Suprapubic skin (tissue), 4 donors: ENCODE data around the gene ATRN. TPM values are rescaled to one million over a fixed set of nuclear protein-coding genes. Genes with fewer than 3 reads are reported as not detected.
A peak's percentile ranks its signal among the peaks of the same experiment; 100 is the strongest.
"Not testable (repeated sequence)": the region's sequence is repeated elsewhere in the genome, so short reads cannot be mapped to it uniquely, and the experiment has no call there.

Experiments
- DNase-seq, 2 donors: peaks; one replicate each; pipeline ENCODE4 v3.0.0-alpha.2; 2019; ENCODE audit warnings: low spot score in 2 of 2
- H3K27ac ChIP-seq: fragments of 200-600 bp; sonication (generic); one replicate; pipeline ENCODE4 v1.5.1; 2019
- H3K27me3 ChIP-seq: fragments of 200-600 bp; sonication (generic); one replicate; pipeline ENCODE4 v1.5.1; 2019
- H3K36me3 ChIP-seq: fragments of 200-600 bp; sonication (generic); one replicate; pipeline ENCODE4 v1.5.1; 2019
- H3K4me1 ChIP-seq: fragments of 200-600 bp; sonication (generic); one replicate; pipeline ENCODE4 v1.5.1; 2019
- H3K4me3 ChIP-seq: fragments of 200-600 bp; sonication (generic); one replicate; pipeline ENCODE4 v1.5.1; 2019; ENCODE audit warnings: mild to moderate bottlenecking
- H3K9me3 ChIP-seq: fragments of 200-600 bp; sonication (generic); one replicate; pipeline ENCODE4 v1.5.1; 2019
- EP300 ChIP-seq: sonication (generic); formaldehyde crosslinking; IDR thresholded peaks from one replicate; pipeline ENCODE4 v1.6.1; 2017; ENCODE audit warnings: antibody characterized with exemption
- POLR2A ChIP-seq, 2 donors: fragments of 450-650 bp; IDR thresholded peaks; one replicate each; pipeline ENCODE4 v1.6.1; 2017; ENCODE audit warnings: antibody characterized with exemption in 2 of 2, mild to moderate bottlenecking in 2 of 2, moderate library complexity in 2 of 2
- POLR2AphosphoS5 ChIP-seq, 3 donors: sonication (generic); formaldehyde crosslinking; IDR thresholded peaks; one replicate each; pipeline ENCODE4 v1.6.1; 2017; ENCODE audit warnings: antibody characterized with exemption in 3 of 3
- WGBS: methylation state at CpG from one replicate; pipeline ENCODE4 v1.1.5; 2018; 5-methylcytosine and 5-hydroxymethylcytosine counted together
- total RNA-seq, 4 donors: library from RNA; depleted of rRNA; stranded (reverse); fragments of >200 nt; gene quantifications; one replicate each; pipeline ENCODE4 v1.1.0, GENCODE V29; 2016
- TF ChIP-seq, protein P1 (sequence below), 2 donors: fragments of 200-600 bp in 1 of 2; fragments of 450-650 bp in 1 of 2; sonication (generic) in 1 of 2; IDR thresholded peaks; one replicate each; pipeline ENCODE4 v1.5.1; 2016 to 2019; ENCODE audit warnings: antibody characterized with exemption in 2 of 2, mild to moderate bottlenecking in 1 of 2, moderate library complexity in 1 of 2

Gene ATRN
- total RNA-seq, 4 donors from 2014 or later, result 23.3 to 39.1 (median 28.3) TPM

DNA sequence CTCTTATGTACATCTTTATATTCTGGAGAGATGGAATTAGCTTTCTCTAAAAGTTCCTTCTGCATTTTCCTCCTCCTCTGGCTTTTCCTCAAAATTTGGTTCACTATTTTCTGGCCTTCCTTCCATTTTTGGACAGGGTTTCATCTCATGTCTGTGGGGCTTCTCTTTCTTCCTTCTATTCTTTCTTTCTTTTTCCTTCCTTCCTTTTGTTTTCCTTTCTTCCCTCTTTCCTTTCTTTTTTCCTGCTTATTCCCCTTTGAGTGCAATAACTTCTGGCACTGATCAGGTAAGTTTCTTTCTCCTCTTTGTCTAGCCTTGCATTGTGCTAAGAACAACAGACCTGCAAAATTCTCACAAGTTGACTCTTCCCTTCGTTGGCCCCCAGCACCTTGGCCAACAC lies 5.5 kb upstream of the ATRN start:
- Histone ChIP-seq H3K27ac (no peak overlapping the region), H3K9me3 (no peaks in the 10 kb centered on the region), H3K4me3 (no peak overlapping the region), H3K4me1 (peaks cover 4% of the 10 kb centered on the region), H3K27me3 (no peaks in the 10 kb centered on the region), H3K36me3 (no peaks in the 10 kb centered on the region)
- TF ChIP-seq POLR2AphosphoS5 (IDR thresholded peaks at IDR 0.05), result no peak
- WGBS, result 54% methylated on average over 1 of the region's 1 CpG
- no peak for DNase-seq

DNA sequence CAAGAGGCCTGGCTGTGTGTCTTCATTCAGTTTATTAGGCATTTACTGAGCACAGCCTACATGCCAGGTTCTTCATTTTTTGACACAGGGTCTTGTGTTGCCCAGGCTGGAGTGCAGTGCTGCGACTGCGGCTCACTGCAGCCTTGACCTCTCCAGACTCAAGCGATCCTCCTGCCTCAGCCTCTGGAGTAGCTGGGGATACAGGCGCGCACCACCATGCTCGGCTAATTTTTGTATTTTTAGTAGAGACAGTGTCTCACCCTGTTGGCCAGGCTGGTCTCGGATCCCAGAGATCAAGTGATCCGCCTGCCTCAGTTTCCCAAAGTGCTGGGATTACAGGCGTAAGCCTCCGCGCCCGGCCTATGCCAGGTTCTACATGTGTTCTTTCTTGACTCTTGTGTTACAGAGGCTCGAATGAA lies 601 bp upstream of the ATRN start:
- 50% methylated on average over 13 of the region's 13 CpGs for WGBS
- Histone ChIP-seq H3K9me3 (no peaks in the 10 kb centered on the region), H3K4me1 (peaks cover 30% of the 10 kb centered on the region), H3K27me3 (no peaks in the 10 kb centered on the region), H3K36me3 (no peaks in the 10 kb centered on the region), H3K4me3 (peak overlapping the region; percentile 92), H3K27ac (peak overlapping the region; percentile 83)
- no peak for DNase-seq
- TF ChIP-seq POLR2A (IDR thresholded peaks at IDR 0.05), result no peak
- no peak for TF ChIP-seq POLR2AphosphoS5 (IDR thresholded peaks at IDR 0.05)
- no peak for TF ChIP-seq EP300
- TF ChIP-seq, protein P1, sequence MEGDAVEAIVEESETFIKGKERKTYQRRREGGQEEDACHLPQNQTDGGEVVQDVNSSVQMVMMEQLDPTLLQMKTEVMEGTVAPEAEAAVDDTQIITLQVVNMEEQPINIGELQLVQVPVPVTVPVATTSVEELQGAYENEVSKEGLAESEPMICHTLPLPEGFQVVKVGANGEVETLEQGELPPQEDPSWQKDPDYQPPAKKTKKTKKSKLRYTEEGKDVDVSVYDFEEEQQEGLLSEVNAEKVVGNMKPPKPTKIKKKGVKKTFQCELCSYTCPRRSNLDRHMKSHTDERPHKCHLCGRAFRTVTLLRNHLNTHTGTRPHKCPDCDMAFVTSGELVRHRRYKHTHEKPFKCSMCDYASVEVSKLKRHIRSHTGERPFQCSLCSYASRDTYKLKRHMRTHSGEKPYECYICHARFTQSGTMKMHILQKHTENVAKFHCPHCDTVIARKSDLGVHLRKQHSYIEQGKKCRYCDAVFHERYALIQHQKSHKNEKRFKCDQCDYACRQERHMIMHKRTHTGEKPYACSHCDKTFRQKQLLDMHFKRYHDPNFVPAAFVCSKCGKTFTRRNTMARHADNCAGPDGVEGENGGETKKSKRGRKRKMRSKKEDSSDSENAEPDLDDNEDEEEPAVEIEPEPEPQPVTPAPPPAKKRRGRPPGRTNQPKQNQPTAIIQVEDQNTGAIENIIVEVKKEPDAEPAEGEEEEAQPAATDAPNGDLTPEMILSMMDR (IDR thresholded peaks at IDR 0.05), result no peak

DNA sequence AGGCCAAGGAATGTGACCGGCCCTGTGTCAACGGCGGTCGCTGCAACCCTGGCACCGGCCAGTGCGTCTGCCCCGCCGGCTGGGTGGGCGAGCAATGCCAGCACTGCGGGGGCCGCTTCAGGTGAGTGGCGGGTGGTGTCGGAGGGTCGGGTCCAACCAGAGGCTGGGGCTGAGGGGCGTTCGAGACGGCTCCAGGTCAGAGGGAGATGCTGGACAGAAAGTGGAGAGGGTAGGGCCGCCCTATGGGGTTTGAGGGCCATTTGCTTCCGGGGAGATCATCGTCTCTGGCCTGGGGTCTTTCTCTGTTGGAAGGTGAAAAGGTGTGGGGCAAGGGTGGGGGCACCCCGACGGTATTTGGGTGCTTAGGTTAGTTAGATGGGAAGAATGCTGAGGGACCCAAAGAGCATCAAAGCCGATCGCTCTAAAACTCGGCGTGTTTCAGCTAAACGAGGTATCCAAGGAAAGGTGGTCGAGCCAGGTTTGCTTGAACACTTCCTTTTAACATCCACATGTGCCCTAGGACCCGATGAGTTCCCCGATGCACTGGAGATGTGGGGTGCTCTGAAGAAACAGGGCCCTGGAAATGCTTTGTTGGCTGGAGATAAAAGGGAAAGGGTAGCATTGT lies 691 bp downstream of the ATRN start:
- no peaks in the 10 kb centered on the region for H3K27me3 ChIP-seq
- H3K4me3 ChIP-seq, result peak overlapping the region; percentile 92
- no peaks in the 10 kb centered on the region for H3K36me3 ChIP-seq
- H3K4me1 ChIP-seq, result peaks cover 30% of the 10 kb centered on the region
- TF ChIP-seq, protein P1 (IDR thresholded peaks at IDR 0.05), result no peak
- TF ChIP-seq POLR2AphosphoS5 (IDR thresholded peaks at IDR 0.05) (no peak), EP300 (no peak), POLR2A (IDR thresholded peaks at IDR 0.05) (no peak)
- peak overlapping the region; percentile 83 for H3K27ac ChIP-seq
- whole genome bisulfite sequencing, result 0% methylated on average over 15 of the region's 30 CpGs
- no peaks in the 10 kb centered on the region for H3K9me3 ChIP-seq
- peak in 1 of 2 donors; percentile 70 for DNase-seq

DNA sequence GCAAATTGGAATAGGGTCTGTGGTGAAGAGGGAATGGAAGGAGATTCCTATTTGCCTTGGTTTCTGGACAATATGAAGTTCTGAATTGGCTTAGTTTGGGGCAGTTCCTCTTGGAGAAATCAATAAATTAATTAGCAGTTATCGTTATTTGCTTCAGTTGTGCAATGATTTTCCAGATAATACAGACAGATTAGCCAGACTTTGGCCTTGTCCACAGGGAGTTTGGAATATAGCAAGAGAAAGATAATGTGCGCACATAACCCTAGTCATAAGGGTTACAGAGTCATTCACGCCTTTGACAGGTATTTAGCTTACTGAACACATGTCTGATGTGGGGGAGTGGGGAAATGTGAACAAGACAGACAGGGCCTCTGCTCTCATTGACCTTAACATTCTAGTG lies 1.3 kb downstream of the ATRN start:
- Histone ChIP-seq H3K9me3 (no peaks in the 10 kb centered on the region), H3K4me1 (peaks cover 30% of the 10 kb centered on the region), H3K27me3 (no peaks in the 10 kb centered on the region), H3K4me3 (peak overlapping the region; percentile 92), H3K27ac (no peak overlapping the region), H3K36me3 (no peaks in the 10 kb centered on the region)
- TF ChIP-seq, protein P1 (IDR thresholded peaks at IDR 0.05), result no peak
- TF ChIP-seq POLR2AphosphoS5 (IDR thresholded peaks at IDR 0.05) (no peak), EP300 (no peak), POLR2A (IDR thresholded peaks at IDR 0.05) (no peak)
- no peak for DNase-seq
- 61% methylated on average over 3 of the region's 3 CpGs for WGBS

DNA sequence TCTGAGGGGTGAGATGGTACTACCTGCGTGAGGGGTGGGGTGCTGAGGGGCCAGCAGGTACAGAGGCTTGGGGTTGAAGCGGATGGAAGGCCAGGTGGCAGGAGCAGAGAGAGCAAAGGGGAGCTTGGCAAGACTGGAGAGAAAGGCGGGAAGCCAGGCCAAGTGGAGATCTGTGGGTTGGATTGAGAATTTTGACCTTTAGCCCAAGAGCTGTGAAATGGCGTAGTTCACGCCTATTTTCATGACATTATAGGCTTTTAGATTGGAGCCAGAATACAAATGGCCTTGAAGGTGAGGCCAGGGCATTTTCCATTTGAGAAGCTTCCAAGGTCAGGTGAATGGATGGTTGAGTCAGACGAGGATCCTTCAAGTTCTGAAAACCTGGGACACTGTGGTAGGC lies 2.5 kb downstream of the ATRN start:
- DNase-seq, result no peak
- no peak overlapping the region for H3K27ac ChIP-seq
- H3K4me3 ChIP-seq, result no peak overlapping the region
- H3K27me3 ChIP-seq, result no peaks in the 10 kb centered on the region
- no peaks in the 10 kb centered on the region for H3K9me3 ChIP-seq
- 93% methylated on average over 6 of the region's 6 CpGs for WGBS
- no peaks in the 10 kb centered on the region for H3K36me3 ChIP-seq
- TF ChIP-seq EP300, result no peak
- TF ChIP-seq POLR2A (IDR thresholded peaks at IDR 0.05), result no peak
- TF ChIP-seq, protein P1 (IDR thresholded peaks at IDR 0.05), result no peak
- TF ChIP-seq POLR2AphosphoS5 (IDR thresholded peaks at IDR 0.05), result no peak
- H3K4me1 ChIP-seq, result peaks cover 30% of the 10 kb centered on the region

DNA sequence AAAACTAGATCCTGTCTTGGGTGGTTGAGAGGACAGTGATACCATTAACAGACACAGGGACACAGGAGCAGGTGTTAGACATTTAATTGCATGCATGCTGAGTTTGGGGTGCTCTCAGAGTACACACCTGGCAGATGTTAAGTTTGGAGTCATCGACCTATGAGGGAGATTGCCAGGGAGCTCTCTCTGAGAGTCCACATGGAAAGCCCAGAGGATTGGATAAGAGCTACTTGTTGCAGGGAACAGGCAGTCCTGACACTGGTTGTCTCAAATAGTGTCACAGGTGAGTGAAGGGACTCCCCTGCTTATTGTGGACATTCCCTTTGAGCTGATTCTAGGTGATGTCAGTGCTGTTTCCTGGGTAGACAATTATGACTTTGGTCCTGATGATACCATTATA lies 3.1 kb downstream of the ATRN start:
- no peaks in the 10 kb centered on the region for H3K9me3 ChIP-seq
- no peaks in the 10 kb centered on the region for H3K36me3 ChIP-seq
- TF ChIP-seq EP300 (no peak), POLR2A (IDR thresholded peaks at IDR 0.05) (no peak), POLR2AphosphoS5 (IDR thresholded peaks at IDR 0.05) (no peak)
- TF ChIP-seq, protein P1 (IDR thresholded peaks at IDR 0.05), result no peak
- H3K27me3 ChIP-seq, result no peaks in the 10 kb centered on the region
- WGBS, result 100% methylated on average over 1 of the region's 1 CpG
- DNase-seq, result no peak
- H3K4me3 ChIP-seq, result no peak overlapping the region
- H3K27ac ChIP-seq, result no peak overlapping the region
- H3K4me1 ChIP-seq, result peaks cover 30% of the 10 kb centered on the region

DNA sequence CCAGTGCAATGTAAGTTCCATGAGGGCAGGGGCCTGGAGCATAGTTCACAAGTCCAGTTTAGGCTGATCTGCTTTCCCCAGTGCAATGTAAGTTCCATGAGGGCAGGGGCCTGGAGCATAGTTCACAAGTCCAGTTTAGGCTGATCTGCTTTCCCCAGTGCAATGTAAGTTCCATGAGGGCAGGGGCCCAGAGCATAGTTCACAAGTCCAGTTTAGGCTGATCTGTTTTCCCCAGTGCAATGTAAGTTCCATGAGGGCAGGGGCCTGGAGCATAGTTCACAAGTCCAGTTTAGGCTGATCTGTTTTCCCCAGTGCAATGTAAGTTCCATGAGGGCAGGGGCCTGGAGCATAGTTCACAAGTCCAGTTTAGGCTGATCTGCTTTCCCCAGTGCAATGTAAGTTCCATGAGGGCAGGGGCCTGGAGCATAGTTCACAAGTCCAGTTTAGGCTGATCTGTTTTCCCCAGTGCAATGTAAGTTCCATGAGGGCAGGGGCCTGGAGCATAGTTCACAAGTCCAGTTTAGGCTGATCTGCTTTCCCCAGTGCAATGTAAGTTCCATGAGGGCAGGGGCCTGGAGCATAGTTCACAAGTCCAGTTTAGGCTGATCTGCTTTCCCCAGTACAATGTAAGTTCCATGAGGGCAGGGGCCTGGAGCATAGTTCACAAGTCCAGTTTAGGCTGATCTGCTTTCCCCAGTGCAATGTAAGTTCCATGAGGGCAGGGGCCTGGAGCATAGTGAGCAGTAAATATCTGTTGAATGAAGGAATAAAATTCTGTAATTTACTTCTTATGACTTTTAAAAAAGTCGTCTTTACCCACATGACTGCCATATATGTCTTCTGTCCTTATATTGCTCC lies 6.4 kb downstream of the ATRN start:
- H3K4me1 ChIP-seq, result peaks cover 19% of the 10 kb centered on the region
- WGBS, result 89% methylated on average over 1 of the region's 1 CpG
- H3K27me3 ChIP-seq, DNase-seq, H3K36me3 ChIP-seq, H3K27ac ChIP-seq, H3K4me3 ChIP-seq, H3K9me3 ChIP-seq: not testable (repeated sequence)
